Esophagus mucosa (tissue), 1 donor: ENCODE results near the gene LMOD1. TPM values are rescaled to one million over a fixed set of nuclear protein-coding genes. Genes with fewer than 3 reads are reported as not detected.
"Not testable (repeated sequence)": the region's sequence is repeated elsewhere in the genome, so short reads cannot be mapped to it uniquely, and the experiment has no call there.

Source experiments
- ATAC-seq: fragments of 200-7000 bp; cut with Tn5 transposase; one replicate; pipeline ENCODE4 v1.9.1; 2020
- total RNA-seq: library from RNA; stranded (reverse); gene quantifications from one replicate; pipeline ENCODE4 v1.2.4, GENCODE V29; 2023
- donor health status: DM: yes; HTN: yes; CAD: no.

The LMOD1 gene
- total RNA-seq, 1 donor from 2014 or later, result 4.1 TPM

- ATAC-seq, result no peak
These were observed 86.9 kb downstream of the LMOD1 start for GRCh38 chr1:201859424-201859823.

GRCh38 chr1:201856722-201857121 is 89.6 kb downstream of the LMOD1 start:
- not testable (repeated sequence) for ATAC-seq

GRCh38 chr1:201851949-201852348 is 94.4 kb downstream of the LMOD1 start:
- ATAC-seq, result no peak

- no peak for ATAC-seq
These were observed 96.3 kb downstream of the LMOD1 start for GRCh38 chr1:201850053-201850397.

GRCh38 chr1:201849372-201850052 is 96.8 kb downstream of the LMOD1 start:
- no peak for ATAC-seq

GRCh38 chr1:201848230-201848629 is 98.1 kb downstream of the LMOD1 start:
- ATAC-seq, result no peak

- no peak for ATAC-seq
These were observed 99.2 kb downstream of the LMOD1 start for GRCh38 chr1:201847150-201847549.

Other genes starting within 250 kb of the LMOD1 start
- 26.9 TPM for gene IPO9, start 117.4 kb downstream of the LMOD1 start, total RNA-seq
- 1.2 TPM for gene SHISA4, start 57.6 kb downstream of the LMOD1 start, total RNA-seq
- 36.3 TPM for gene TIMM17A, start 9.0 kb upstream of the LMOD1 start, total RNA-seq
- gene RNPEP, start 36.1 kb upstream of the LMOD1 start, total RNA-seq, result 89.6 TPM
- 391 TPM for gene ELF3, start 64.0 kb upstream of the LMOD1 start, total RNA-seq
- gene GPR37L1, start 176.4 kb upstream of the LMOD1 start, total RNA-seq, result 0.12 TPM
- 38.3 TPM for gene ARL8A, start 198.2 kb upstream of the LMOD1 start, total RNA-seq
- 1.2 TPM for gene PTPN7, start 214.1 kb upstream of the LMOD1 start, total RNA-seq
- 2.7 TPM for gene LGR6, start 247.3 kb upstream of the LMOD1 start, total RNA-seq